Glutamatergic neuron (in vitro differentiated cells): ENCODE results near the gene GCFC2. TPM values are rescaled to one million over a fixed set of nuclear protein-coding genes. Genes with fewer than 3 reads are reported as not detected.
A peak's percentile ranks its signal among the peaks of the same experiment; 100 is the strongest.
"Not testable (repeated sequence)": the region's sequence is repeated elsewhere in the genome, so short reads cannot be mapped to it uniquely, and the experiment has no call there.

Source experiments
- DNase-seq: peaks from one replicate; pipeline ENCODE4 v3.0.0; 2022
- H3K27ac Mint-ChIP-seq: one replicate; pipeline ENCODE4 v1.8.0; 2020; ENCODE audit warnings: mild to moderate bottlenecking, mixed read lengths, inconsistent platforms; ENCODE audit not compliant: unreplicated experiment
- H3K27me3 Mint-ChIP-seq: one replicate; pipeline ENCODE4 v1.8.0; 2020; ENCODE audit warnings: mild to moderate bottlenecking, moderate library complexity, mixed read lengths, inconsistent platforms; ENCODE audit not compliant: unreplicated experiment
- H3K36me3 Mint-ChIP-seq: one replicate; pipeline ENCODE4 v1.8.0; 2020; ENCODE audit warnings: mild to moderate bottlenecking, mixed read lengths, inconsistent platforms; ENCODE audit not compliant: unreplicated experiment
- H3K4me1 Mint-ChIP-seq: one replicate; pipeline ENCODE4 v1.8.0; 2020; ENCODE audit warnings: mild to moderate bottlenecking, low read depth, mixed read lengths, inconsistent platforms; ENCODE audit not compliant: unreplicated experiment
- H3K4me3 Mint-ChIP-seq: one replicate; pipeline ENCODE4 v1.8.0; 2020; ENCODE audit warnings: mild to moderate bottlenecking, mixed read lengths, inconsistent platforms; ENCODE audit not compliant: unreplicated experiment
- H3K9me3 Mint-ChIP-seq: one replicate; pipeline ENCODE4 v1.8.0; 2020; ENCODE audit warnings: mild to moderate bottlenecking, moderate library complexity, mixed read lengths, inconsistent platforms; ENCODE audit not compliant: unreplicated experiment
- CTCF ChIP-seq: fragments of 200-600 bp; sonication (generic); IDR thresholded peaks from one replicate; pipeline ENCODE4 v1.5.0; 2021; ENCODE audit not compliant: partially characterized antibody, unreplicated experiment
- total RNA-seq: library from RNA; stranded (reverse); fragmentation: NEBNext Ultra II Directional; extraction: Animal tissue kit (Norgen Biotek cat#: 25700); gene quantifications from one replicate; pipeline ENCODE4 v1.2.1, GENCODE V29; 2021; ENCODE audit not compliant: unreplicated experiment

The GCFC2 gene
- total RNA-seq, 1 donor from 2014 or later: 12.9 TPM

GRCh38 chr2:75688196-75688595, 22.5 kb downstream of the GCFC2 start:
- TF ChIP-seq CTCF: no peak
- DNase-seq: no peak
- Mint-ChIP-seq H3K9me3 (no peaks in the 10 kb centered on the region), H3K4me3 (no peak overlapping the region), H3K4me1 (no peaks in the 10 kb centered on the region), H3K36me3 (peaks cover 10% of the 10 kb centered on the region), H3K27ac (no peak overlapping the region), H3K27me3 (peaks cover 2% of the 10 kb centered on the region)

DNA sequence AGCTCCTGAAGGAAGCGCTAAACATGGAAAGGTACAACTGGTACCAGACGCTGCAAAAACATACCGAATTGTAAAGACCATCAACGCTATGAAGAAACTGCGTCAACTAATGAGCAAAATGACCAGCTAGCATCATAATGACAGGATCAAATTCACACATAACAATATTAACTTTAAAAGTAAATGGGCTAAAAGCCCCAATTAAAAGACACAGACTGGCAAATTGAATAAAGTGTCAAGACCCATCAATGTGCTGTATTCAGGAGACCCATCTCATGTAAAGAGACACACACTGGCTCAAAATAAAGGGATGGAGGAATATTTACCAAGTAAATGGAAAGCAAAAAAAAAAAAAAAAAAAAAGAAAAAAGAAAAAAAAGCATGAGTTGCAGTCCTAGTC, 27.3 kb downstream of the GCFC2 start:
- H3K36me3 Mint-ChIP-seq, H3K4me1 Mint-ChIP-seq, H3K4me3 Mint-ChIP-seq, H3K27me3 Mint-ChIP-seq, H3K9me3 Mint-ChIP-seq, DNase-seq, H3K27ac Mint-ChIP-seq: not testable (repeated sequence)

GRCh38 chr2:75680402-75680801, 30.3 kb downstream of the GCFC2 start:
- no peak overlapping the region for H3K4me3 Mint-ChIP-seq
- H3K36me3 Mint-ChIP-seq: peaks cover 5% of the 10 kb centered on the region
- H3K27ac Mint-ChIP-seq: no peak overlapping the region
- peaks cover 14% of the 10 kb centered on the region for H3K4me1 Mint-ChIP-seq
- no peaks in the 10 kb centered on the region for H3K9me3 Mint-ChIP-seq
- DNase-seq: no peak
- H3K27me3 Mint-ChIP-seq: no peaks in the 10 kb centered on the region
- TF ChIP-seq CTCF: no peak

- no peak overlapping the region for H3K4me3 Mint-ChIP-seq
- no peak overlapping the region for H3K27ac Mint-ChIP-seq
- no peak for TF ChIP-seq CTCF
- peaks cover 14% of the 10 kb centered on the region for H3K4me1 Mint-ChIP-seq
- H3K27me3 Mint-ChIP-seq: no peaks in the 10 kb centered on the region
- peaks cover 5% of the 10 kb centered on the region for H3K36me3 Mint-ChIP-seq
- no peaks in the 10 kb centered on the region for H3K9me3 Mint-ChIP-seq
- DNase-seq: no peak
Observed at GRCh38 chr2:75679556-75679955, 31.2 kb downstream of the GCFC2 start.

DNA sequence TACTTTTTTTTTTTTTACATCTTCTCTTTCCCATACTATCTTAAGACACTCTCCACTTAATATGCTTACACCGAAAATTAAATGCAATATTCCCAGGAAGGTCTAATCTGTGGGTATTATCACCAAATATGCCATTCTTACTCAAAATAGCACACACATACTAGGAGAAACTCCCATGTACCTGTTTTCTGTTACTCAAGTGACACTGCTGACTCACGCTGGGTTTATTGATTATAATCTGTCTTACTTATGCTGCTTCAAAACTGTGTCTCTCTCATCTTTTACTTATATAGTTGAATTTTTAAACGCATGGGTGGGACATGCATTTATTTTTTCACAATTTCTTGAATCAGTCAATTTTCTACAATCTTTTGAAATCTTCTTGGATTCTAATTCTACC, 34.3 kb downstream of the GCFC2 start:
- H3K36me3 Mint-ChIP-seq: no peaks in the 10 kb centered on the region
- H3K9me3 Mint-ChIP-seq: no peaks in the 10 kb centered on the region
- no peak for DNase-seq
- TF ChIP-seq CTCF: no peak
- H3K4me3 Mint-ChIP-seq: no peak overlapping the region
- no peaks in the 10 kb centered on the region for H3K27me3 Mint-ChIP-seq
- peaks cover 14% of the 10 kb centered on the region for H3K4me1 Mint-ChIP-seq
- H3K27ac Mint-ChIP-seq: no peak overlapping the region

GRCh38 chr2:75675908-75676307, 34.8 kb downstream of the GCFC2 start:
- DNase-seq: no peak
- TF ChIP-seq CTCF: no peak
- Mint-ChIP-seq H3K4me3 (no peak overlapping the region), H3K9me3 (no peaks in the 10 kb centered on the region), H3K36me3 (no peaks in the 10 kb centered on the region), H3K27me3 (no peaks in the 10 kb centered on the region), H3K27ac (peak overlapping the region; percentile 52), H3K4me1 (peaks cover 14% of the 10 kb centered on the region)

DNA sequence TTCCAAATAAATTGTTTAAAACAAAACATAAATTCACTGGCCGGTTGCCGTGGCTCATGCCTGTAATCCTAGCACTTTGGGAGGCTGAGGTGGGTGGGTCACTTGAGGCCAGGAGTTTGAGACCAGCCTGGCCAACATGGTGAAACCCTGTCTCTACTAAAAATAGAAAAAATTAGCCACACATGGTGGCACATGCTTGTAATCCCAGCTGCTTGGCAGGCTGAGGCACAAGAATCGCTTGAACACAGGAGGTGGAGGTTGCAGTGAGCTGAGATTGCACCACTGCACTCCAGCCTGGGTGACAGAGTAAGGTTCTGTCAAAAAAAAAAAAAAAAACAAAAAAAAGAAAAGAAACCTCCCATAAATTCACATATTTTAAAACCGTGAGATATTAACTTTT, 35.3 kb downstream of the GCFC2 start:
- not testable (repeated sequence) for H3K27me3 Mint-ChIP-seq, H3K36me3 Mint-ChIP-seq, DNase-seq, H3K4me3 Mint-ChIP-seq, H3K9me3 Mint-ChIP-seq
- H3K4me1 Mint-ChIP-seq: peaks cover 14% of the 10 kb centered on the region
- H3K27ac Mint-ChIP-seq: peak overlapping the region; percentile 36
